Amygdala (tissue), 56 donors: ENCODE measurements around the gene TAF15.

ENCODE experiments used
- DNase-seq, 56 donors: peaks; one replicate each; lab custom pipeline; 2025; lab: John Stamatoyannopoulos, UW

The TAF15 gene

GRCh38 chr17:35808962-35809854 lies at the start of gene TAF15:
Gene TAF15, plus strand, starts transcription at chr17:35809484. Its CDS starts 86 bp downstream, at chr17:35809570.
- DNase-seq: peak; percentile 58 to 98 (median 94)

GRCh38 chr17:35760587-35760986 lies 48.7 kb upstream of the TAF15 start, which contains the start of gene C17orf50:
Gene C17orf50, plus strand, starts transcription at chr17:35760887. Its CDS starts 55 bp downstream, at chr17:35760942.
- no peak for DNase-seq

- DNase-seq: no peak
Observed at GRCh38 chr17:35761601-35762000, 47.7 kb upstream of the TAF15 start.

- DNase-seq: no peak
Observed at GRCh38 chr17:35763767-35764122, 45.5 kb upstream of the TAF15 start.

- peak in 53 of 56 donors; percentile 13 to 88 (median 66) for DNase-seq
Observed at GRCh38 chr17:35764123-35764991, 44.9 kb upstream of the TAF15 start.

GRCh38 chr17:35765086-35765710 lies 44.1 kb upstream of the TAF15 start:
- DNase-seq: no peak

GRCh38 chr17:35765756-35766488 lies 43.4 kb upstream of the TAF15 start:
- no peak for DNase-seq

- DNase-seq: no peak
Observed at GRCh38 chr17:35766489-35766877, 42.8 kb upstream of the TAF15 start.

- DNase-seq: peak in 5 of 56 donors; percentile 8 to 41 (median 13)
Observed at GRCh38 chr17:35766903-35767510, 42.3 kb upstream of the TAF15 start.

GRCh38 chr17:35768797-35769196 lies 40.5 kb upstream of the TAF15 start:
- DNase-seq: no peak

- no peak for DNase-seq
Observed at GRCh38 chr17:35769895-35770486, 39.3 kb upstream of the TAF15 start.

GRCh38 chr17:35773129-35773528 lies 36.2 kb upstream of the TAF15 start:
- no peak for DNase-seq

GRCh38 chr17:35773679-35774425 lies 35.4 kb upstream of the TAF15 start:
- DNase-seq: no peak

- DNase-seq: peak in 25 of 56 donors; percentile 8 to 66 (median 36)
Observed at GRCh38 chr17:35774499-35774898, 34.8 kb upstream of the TAF15 start.

- DNase-seq: no peak
Observed at GRCh38 chr17:35775039-35775438, 34.2 kb upstream of the TAF15 start.

- no peak for DNase-seq
Observed at GRCh38 chr17:35775583-35775982, 33.7 kb upstream of the TAF15 start.

- no peak for DNase-seq
Observed at GRCh38 chr17:35778641-35779196, 30.6 kb upstream of the TAF15 start.

GRCh38 chr17:35780950-35781349 lies 28.3 kb upstream of the TAF15 start:
- no peak for DNase-seq
